ENCODE data around the gene GAB4. TPM values are rescaled to one million over a fixed set of nuclear protein-coding genes. Genes with fewer than 3 reads are reported as not detected.

Gene GAB4
- total and polyA plus RNA-seq, 4 donors = not detected

- H3K36me3 ChIP-seq (ENCODE audit: control insufficient read depth in 4 of 4, insufficient read depth in 3 of 4, low read depth in 1 of 4, low read length in 3 of 4) = no peaks in the 10 kb centered on the region
- TF ChIP-seq EGR1 (IDR thresholded peaks at IDR 0.05; ENCODE audit: low read depth in 2 of 2) (no peak), ZBTB33 (IDR thresholded peaks at IDR 0.05) (no peak), HNF4A (conservative IDR thresholded peaks at IDR 0.05) (no peak), REST (IDR thresholded peaks at IDR 0.05) (no peak), SP1 (IDR thresholded peaks at IDR 0.05) (no peak), GABPA (IDR thresholded peaks at IDR 0.05 in 1 of 2, conservative IDR thresholded peaks at IDR 0.05 in 1 of 2) (no peak), ATF3 (IDR thresholded peaks at IDR 0.05) (no peak), TAF1 (conservative IDR thresholded peaks at IDR 0.05) (no peak), HNF4G (IDR thresholded peaks at IDR 0.05) (no peak), MAX (IDR thresholded peaks at IDR 0.05) (no peak), FOXA2 (IDR thresholded peaks at IDR 0.05) (no peak), RXRA (IDR thresholded peaks at IDR 0.05) (no peak), RAD21 (IDR thresholded peaks at IDR 0.05) (no peak), NR2F2 (IDR thresholded peaks at IDR 0.05) (no peak), CTCF (IDR thresholded peaks at IDR 0.05; ENCODE audit: low read depth, low read length, missing input control) (no peak), JUND (IDR thresholded peaks at IDR 0.05) (no peak), YY1 (IDR thresholded peaks at IDR 0.05) (no peak), FOXA1 (IDR thresholded peaks at IDR 0.05) (no peak)
- H3K9ac ChIP-seq (ENCODE audit: low read depth in 1 of 2, low read length in 2 of 2) = no peak overlapping the region
- no peaks in the 10 kb centered on the region for H3K9me3 ChIP-seq (ENCODE audit: control insufficient read depth in 4 of 4, low read length in 3 of 4)
- H3K4me1 ChIP-seq (ENCODE audit: control insufficient read depth in 4 of 4, insufficient read depth in 4 of 4, low read length in 3 of 4) = no peaks in the 10 kb centered on the region
- no peak overlapping the region for H3K27ac ChIP-seq (ENCODE audit: low read depth in 1 of 2, low read length in 2 of 2)
- DNase-seq (ENCODE audit: low spot score) = no peak
- H3K27me3 ChIP-seq (ENCODE audit: control insufficient read depth in 4 of 4, insufficient read depth in 4 of 4, low read length in 3 of 4) = peaks cover 0 to 7% (median 0%) of the 10 kb centered on the region in 4 donors
- H3K4me3 ChIP-seq (ENCODE audit: low read depth in 1 of 3, low read length in 3 of 3) = no peak overlapping the region
- 94% methylated on average over 1 of the region's 1 CpG for WGBS
Measured at GRCh38 chr22:17047656-17048055, 39.6 kb upstream of the GAB4 start.

Measured in liver (tissue), 9 donors.